Stimulated activated CD4-positive, alpha-beta T cell treated with anti-CD3 and anti-CD28 coated beads, Interleukin-4, amount 100 ng/mL, for 1 hour (primary cell): ENCODE results near the gene FBXO33.

Source experiments
- DNase-seq: peaks from one replicate; pipeline ENCODE4 v3.0.0-alpha.2; 2020

The FBXO33 gene, protein sequence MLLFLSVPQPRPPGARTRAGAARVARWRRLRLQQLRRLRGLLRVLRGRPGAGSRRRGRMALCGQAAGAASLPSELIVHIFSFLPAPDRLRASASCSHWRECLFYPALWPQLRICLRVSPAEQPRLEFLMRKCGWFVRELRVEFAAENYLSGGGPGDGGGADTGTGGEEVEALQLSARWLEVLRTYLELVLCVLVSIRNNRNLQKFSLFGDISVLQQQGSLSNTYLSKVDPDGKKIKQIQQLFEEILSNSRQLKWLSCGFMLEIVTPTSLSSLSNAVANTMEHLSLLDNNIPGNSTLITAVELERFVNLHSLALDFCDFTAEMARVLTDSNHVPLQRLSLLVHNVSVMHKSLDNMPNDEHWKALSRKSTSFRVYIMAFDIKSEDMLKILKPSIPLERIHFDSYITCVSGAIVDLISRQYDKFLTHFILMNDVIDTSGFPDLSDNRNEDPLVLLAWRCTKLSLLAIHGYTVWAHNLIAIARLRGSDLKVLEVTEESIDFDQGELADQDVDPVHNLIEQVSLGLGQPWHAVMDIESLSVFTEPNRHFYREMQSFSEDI

DNA sequence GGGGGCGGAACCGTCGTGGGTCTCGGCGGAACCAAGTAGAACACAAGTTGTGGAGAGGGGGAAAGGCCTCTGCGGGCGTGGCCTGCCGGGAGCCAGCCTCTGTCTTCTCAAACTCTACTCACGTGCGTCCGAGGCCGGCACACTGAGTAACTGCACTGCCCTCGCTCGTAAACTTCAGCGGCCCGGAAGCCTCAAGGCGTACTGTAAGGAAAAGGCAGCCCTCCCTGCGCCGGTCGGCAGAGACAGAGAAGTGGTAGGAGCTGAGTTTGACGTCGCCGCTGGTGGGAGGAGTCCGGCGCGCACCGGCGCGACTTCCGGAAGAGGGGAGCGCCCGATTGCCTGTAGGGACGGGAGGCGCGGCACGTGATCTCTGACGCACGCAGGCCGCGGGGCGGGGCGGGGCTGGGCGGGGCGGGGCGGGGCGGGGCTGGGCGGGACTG, at the start of gene FBXO33:
TSS of gene FBXO33 (minus strand) at position 255 of the 440 bp plus-strand sequence. CDS start 271 bp downstream, outside the sequence.
- peak; percentile 95 for DNase-seq

DNA sequence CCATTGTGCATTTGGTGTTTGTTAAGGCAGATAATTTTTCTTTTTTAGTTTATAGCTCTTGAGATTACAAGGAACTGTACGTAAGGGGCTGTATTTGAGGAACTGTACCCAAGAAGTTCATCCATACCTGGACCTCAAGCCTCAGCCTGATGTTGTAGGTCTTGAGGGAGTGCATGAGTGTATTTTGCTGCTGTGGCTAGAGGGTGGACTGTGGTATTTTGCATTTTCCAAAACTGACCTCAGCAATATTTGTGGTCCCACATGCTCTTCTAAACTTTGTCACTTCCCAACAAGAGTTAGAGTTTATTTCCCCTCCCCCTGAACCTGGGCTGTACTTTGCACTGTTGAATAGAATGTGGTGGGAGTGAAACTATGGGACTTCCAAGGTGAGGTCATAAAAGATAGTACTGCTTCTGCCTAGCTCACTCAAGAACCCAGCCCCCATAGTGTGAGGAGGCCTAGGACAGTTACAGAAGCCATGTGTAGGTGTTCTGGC, 42.2 kb upstream of the FBXO33 start:
- no peak for DNase-seq

DNA sequence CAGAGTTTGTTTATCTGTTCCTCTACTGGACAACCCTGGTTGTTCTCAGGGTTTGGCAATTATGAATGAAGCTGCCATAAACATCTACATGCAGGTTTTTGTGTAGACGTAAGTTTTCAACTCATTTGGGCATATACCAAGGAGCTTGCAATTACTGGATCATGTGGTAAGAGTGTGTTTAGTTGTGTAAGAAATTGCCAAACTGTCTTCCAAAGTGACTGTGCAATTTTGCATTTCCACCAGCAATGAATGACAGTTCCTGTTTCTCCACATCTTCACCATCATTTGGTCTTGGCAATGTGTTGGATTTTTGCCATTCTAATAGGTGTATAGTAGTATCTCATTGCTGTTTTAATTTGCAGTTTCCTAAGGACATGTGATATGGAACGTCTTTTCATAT, 39.8 kb upstream of the FBXO33 start:
- no peak for DNase-seq

DNA sequence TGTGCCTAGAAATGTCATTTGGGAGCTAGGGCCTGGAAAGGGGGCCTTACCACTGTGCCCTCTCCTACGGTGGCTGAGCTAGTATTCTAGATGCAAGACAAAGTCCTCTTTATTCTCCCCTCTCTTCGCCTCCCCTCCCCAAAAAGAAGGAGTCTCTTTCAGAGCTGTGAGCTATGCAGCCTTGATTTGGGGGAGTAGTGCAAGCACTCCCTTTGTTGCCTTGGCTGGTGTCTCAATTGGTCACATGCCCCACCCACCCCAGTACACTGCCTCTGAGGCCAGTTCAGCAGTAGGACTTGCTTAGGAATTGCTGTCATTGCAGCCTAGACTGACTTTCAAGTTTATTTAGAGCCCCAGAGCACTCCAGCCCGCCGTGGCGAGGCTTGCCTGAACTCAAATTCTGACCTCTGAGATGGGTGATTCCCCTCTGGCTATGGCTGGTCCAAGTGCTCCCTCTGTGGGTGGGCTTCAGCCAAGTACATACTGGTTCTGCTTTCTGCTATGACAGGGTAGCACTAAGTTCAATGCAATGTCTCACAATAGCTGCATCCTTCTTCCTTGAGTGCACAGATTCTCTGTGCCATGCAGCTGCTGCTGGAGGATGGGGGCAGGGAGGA, 37.0 kb upstream of the FBXO33 start:
- DNase-seq, result peak; percentile 10

DNA sequence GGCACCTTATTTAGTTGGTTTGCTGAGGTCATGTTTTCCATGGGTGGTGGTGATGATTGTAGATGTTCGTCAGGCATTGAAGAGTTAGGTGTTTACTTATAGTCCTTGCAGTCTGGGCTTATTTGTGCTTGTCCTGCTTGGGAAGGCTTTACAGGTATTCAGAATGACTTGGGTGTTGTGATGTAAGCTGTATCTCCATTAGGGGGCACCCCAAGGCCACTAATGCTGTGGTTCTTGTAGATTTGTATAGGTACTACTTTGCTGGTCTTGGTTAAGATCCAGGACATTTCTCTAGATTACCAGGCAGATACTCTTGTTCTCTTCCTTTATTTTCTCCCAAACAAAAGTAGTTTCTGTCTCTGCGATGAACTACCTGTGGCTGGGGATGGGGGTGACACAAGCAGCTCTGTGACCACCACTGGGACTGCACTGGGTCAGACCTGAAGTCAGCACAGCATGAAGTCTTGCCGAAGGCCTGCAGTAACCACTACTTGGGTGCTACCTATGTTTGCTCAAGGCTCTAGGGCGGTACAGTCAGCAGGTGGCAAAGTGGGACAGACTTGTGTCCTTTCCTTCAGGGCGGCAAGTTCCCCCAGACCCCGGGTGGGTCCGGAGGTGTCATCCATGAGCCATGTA, 35.8 kb upstream of the FBXO33 start:
- peak; percentile 2 for DNase-seq

DNA sequence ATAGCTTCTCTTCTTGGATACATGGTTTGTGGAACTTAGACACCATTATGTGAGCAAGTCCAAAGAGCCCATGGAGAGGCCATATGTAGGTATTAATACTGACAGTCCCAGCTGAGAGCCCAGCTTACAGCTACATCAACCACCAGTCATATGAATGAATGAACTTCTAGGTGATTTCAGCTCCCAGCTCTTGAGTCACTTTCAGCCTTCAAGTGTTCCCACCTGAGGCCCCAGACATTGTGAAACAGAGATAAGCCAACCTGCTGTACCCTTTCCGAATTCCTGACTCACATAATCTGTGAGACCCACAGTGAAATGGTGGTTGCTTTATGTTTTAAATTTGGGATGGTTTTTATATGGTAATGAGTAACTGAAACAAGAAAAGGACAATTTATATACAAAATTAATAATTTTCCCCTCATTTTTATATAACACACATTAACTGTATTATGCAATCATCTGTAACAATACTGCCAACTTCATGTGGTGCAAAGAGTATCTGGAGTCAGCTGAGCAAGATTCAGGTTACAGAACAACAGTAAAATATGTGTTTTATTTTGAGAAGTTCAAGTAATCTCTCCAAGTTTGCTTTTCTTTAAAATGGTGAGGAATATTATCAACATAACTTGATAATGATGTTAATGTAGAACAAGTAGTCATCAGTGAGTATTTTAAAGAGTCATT, 27.7 kb upstream of the FBXO33 start:
- DNase-seq, result no peak

DNA sequence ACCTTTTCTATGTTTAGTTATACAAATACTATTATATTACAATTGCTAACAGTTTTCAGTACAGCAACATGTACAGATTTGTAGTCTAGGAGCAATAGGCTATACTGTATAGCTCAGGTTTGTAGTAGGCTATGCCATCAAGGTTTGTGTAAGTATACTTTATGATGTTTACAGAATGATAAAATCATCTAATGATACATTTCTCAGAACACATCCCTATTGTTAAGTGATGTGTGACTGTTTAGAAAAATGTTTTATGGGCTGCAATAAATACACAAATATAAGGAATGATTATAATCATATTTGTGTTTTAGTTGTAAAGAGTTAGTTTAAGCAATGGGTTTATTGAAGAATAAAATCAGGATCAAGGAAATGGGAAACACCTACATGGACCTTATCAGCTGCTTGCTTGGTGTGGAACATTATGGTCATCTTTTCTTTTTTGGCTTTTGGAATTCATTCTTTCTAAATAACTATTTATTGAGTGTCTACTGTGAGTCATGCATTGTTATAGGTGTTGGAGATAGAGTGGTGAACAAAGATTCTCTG, 24.5 kb upstream of the FBXO33 start:
- no peak for DNase-seq

DNA sequence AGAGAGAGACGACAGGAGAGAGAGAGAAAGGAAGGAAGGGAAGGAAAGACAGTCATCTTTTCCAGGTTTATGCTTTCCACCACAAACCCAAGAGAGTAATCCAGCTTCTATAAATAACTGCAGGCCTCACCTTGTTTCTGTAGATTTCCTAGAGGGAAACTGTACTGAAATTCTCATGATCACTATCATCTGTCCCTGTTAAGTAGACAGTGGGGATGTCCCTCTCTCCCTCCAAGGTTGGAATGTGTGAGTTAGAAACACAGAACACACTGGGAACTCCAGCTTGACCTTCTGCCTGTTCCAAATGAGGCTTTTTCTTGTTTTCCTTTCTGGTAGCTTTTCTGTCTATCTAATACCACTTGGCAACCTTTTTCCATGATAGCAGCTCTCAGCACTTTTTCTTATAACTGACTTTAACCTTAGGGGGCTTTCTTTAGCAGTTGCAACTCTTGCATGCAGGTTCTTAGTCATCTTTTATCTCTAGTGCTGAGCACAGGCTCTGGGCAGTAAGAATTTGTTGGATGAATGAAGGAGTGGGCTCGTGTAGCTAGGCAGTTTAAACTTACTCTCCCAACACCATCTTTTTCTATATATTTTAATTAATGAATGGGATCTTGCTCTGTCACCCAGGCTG, 22.8 kb upstream of the FBXO33 start:
- no peak for DNase-seq

DNA sequence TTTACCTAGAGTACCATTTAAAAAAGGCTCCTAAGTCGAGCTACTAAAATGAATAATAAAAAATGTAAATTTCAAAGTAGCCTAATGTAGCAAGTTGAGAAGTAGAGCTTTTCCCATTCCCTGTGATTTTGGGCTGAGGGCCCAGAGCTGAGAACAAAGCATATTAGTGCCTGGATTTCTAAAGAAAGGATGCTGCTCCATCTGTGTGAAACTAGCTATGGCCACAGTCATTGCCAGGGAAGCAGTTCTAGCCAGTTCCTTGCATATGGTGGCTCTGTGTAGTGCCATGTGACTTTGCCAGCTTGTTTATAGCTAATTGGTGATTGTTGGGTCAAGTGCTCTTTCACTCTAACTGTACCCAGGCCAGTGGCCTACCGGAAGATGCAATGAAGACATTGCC, 20.4 kb upstream of the FBXO33 start:
- no peak for DNase-seq

DNA sequence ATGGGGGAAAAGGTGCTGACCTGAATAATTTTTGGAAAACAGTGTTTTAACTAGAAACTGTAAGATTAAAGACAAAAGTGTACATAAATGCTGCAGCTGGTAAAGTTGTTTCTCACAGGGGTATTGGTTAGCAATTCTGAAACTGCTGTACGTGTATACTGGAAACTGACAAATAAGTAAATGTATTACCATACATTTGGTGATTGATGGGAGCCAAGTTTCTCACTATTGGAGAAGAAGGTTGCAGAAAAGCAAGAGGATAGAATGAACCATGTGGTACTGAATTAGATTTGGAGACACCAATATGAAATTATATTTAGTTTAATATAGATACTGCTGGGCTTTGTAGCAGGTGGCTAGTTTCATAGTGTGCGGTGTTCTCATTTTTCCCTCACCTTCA, 19.6 kb upstream of the FBXO33 start:
- no peak for DNase-seq

DNA sequence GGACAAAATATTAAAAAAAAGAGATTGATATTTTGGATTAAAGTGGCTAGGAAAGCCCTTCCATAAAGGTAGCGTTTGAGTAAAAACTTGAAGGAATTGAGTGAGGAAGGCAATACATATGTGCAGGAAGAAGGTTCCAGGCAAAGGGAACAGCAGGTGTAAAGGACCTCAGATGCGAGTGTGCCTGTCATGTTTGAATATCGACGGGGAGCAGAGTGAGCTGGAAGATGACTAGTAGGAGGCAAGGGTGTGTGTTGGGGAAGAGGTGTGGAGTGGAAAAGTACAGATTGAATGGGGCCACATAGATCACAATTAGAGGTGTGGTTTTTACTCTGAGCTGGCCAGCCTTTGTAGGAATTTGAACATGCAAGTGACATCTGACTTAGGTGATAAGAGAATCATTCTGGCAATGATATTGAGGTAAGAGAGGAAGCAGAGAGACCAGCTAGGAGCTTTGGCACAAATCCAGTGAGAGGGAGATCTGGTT, 15.0 kb upstream of the FBXO33 start:
- no peak for DNase-seq

DNA sequence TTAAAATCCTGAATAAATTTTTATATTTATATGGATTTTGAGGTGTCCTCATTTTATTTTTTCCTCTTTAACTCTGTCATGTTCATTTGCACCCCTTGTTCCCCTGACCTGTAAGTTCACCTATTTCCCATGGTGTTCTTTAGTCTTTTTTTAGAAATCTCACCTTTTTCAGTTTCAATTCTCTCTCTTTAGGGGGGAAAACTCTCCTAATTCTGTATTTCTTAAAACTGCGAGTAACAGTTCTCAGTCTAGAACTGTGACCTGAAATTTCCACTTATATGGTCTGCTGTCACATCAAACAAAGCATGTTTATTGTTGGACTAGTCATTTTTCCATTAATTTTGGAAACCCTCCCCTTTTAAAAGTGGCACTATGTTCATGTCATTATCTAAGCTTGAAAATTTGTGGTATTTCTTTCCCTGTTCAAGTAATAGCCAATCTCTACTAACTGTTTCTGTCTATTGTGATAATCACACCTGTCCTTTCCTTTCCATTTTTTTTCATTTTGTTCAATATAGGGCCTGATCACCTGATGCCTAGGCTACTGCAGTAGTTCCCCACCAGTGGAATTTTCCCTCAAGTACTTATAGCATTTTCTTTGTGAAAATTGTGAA, 14.0 kb upstream of the FBXO33 start:
- DNase-seq, result no peak

DNA sequence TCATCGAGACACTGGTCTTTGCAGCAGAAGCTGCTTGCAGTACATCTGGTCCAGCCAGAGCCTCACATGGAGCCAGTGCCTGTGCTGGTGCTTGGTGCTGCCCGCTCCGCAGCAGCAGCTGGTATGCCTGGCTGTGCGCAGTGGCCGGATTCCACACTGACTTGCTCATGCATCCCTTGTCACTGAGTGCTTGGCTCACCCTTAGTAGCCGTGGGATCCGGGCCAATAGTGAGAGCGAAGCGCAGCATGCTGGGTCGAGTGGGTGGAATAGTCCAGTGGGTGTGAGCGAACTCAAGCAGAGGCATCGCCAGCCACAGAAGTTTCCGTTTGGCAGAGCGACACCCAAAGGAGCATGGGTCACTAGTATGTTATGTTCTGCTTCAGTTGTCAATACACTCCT, 10.1 kb upstream of the FBXO33 start:
- DNase-seq, result no peak

DNA sequence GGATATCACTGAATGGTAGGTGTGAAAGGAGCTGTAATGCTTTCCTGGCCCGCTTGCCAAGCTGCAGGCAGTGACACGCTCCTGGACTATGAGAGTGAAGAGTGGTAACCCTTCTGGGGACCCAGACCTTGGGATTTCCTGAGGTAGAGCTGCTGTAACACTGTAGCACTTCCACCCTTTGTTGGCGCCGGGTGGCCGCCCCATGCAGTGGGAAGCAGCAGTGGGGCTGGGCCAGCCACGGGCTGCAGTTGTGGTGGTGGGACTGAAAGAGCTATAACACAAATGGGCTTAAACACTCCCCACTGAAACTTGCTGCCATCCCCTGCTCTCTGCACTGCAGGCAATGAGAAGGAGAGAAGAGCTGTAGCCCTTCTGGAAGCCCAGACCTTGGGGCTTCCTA, 9.6 kb upstream of the FBXO33 start:
- no peak for DNase-seq

DNA sequence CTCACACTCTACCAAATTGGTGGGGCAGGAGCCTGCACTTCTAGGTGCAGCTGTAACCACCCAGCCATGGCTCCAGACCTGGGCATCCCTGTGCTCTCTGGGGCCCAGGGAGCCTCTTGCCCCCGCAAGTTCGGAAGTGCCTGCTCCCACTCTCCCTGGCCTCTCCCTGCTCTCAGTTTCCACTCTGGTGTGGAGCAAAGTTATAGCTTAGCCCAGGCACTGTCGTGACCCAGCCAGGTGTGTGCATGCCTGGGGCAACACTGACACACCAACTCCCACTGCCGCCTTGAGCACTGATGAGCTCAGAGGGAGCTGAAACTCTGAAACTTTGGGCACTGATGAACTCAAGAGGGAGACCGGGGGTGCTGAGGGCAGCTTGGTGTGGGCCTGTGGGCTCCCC, 8.7 kb upstream of the FBXO33 start:
- no peak for DNase-seq

DNA sequence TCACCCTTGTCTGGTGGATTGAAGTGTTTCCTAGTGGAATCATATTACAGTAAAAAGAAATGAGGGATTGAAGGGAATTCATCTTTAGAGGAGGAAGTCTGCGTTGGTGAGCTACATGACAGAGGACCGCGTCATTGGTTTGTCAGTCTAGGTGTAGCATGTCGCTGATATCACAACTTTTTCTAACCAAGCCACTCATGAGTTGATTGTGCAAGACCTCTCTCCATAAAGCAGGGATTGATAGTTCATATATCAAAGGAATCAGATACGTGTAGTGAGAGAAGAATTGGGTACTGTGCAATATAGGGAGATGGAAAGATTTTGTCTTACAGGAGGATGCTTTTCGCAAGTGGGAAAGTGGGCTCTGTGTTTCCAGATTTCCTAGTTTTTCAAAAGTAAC, 3.0 kb upstream of the FBXO33 start:
- DNase-seq, result no peak

DNA sequence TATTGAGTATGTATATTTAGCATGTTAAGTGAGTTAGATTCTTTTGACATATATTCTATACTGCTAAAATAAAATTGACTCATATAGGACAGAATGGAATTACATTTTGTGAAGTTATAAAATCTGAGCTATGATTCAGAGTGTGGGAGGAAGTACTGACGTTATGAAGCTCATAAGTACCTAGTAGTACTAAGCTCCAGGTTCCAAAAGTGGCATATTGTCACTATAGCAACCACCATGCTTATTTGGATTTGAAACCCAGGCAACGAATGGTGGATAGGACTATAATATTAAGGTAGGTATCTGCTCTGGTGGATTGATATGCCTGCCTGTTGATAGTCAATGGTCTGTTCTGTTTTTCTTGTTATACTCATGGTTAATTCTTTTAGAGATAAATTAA, 2.2 kb upstream of the FBXO33 start:
- no peak for DNase-seq

DNA sequence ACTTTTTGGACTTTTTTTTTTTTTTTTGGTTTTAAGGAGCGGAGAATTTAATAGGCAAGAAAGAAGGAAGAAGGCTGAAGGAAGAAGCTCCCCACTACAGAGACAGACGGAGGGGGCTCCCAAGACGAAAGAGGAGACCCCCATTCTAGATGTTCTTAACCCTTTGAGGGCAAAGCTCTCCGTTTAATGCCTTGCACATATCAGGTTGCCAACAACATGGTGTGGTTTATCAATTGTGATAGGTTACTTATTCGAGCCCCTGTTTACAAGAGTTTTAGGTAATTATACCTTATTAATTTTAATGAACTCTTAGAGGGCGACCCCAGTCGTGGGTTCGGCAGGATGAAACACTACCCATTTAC, 1.2 kb upstream of the FBXO33 start:
- no peak for DNase-seq

DNA sequence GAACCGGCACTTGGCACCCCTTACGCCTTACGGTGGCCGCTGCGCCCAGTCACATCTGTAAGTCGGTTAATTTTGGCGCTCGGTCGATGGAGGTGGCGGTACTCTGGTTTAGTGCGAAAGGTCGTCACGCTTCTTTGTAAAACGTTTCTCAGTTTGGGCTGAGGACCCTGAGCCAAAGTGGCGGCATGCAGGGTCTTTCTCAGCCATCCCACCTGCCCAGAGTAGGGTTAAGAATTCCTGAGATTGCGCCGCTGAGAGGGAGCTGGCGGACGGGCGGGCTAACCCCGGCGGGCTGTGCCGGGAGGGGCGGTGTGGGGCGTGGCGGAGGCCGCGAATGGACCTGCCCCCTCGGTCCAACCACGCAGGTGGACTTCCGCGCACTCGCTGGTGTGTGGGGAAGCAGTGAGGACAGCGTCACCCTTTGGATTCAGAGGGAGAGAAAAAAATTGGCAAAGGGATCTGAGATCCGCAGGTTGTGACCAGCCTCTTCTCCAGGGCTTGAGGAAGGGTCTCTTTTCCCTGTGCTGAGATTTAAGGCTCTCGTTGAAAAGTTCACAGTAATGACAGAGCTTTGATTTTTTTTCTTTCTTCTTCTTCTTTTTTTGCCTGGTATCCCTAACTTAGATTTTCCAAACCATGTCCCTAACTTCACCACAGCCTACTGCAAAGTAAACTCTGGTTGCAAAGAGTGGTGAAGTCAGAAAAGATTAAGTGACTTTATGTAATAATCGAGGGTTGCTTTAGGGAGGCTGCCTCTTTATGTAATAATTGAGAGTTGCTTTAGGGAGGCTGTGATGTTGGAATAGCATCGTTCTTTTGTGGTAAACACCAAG, 602 bp upstream of the FBXO33 start:
- DNase-seq, result peak; percentile 68

DNA sequence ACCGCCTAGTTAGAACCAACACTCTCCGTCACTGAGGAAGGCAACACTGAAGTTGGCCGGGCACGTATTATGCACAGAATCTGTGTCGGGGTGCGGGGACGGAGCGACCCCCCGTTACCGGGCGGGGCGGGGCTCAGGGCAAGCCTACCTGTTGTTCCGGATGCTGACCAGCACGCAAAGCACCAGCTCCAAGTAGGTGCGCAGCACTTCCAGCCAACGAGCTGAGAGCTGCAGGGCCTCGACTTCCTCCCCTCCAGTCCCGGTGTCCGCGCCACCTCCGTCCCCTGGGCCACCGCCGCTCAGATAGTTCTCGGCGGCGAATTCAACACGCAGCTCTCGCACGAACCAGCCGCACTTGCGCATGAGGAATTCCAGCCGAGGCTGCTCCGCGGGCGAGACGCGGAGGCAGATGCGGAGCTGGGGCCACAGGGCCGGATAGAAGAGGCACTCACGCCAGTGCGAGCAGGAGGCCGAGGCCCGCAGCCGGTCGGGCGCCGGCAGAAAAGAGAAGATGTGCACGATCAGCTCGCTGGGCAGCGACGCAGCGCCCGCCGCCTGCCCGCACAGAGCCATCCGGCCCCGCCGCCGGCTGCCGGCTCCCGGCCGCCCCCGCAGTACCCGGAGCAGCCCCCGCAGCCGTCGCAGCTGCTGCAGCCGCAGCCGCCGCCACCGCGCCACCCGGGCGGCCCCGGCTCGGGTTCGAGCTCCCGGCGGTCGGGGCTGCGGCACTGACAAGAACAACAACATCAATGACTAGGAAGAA, 636 bp downstream of the FBXO33 start:
- peak; percentile 37 for DNase-seq
